Astrocyte of the cerebellum (primary cell): ENCODE measurements around the gene RIPOR2.

Source experiments
- DNase-seq: peaks from one replicate; pipeline ENCODE4 v3.0.0-alpha.2; 2011; ENCODE audit warnings: low read depth
- H3K4me3 ChIP-seq: 2 replicates; pipeline ENCODE4 v1.5.1; 2011; ENCODE audit warnings: mild to moderate bottlenecking, low read depth, low read length, moderate library complexity
- CTCF ChIP-seq: IDR thresholded peaks from 2 replicates; pipeline ENCODE4 v1.5.1; 2012; ENCODE audit warnings: low read length, low read depth, moderate library complexity, mild to moderate bottlenecking; ENCODE audit errors: missing control alignments
- in situ Hi-C: cut with HindIII; loops from 2 replicates; pipeline ENCODE4 v1.10.0; 2017; ENCODE audit warnings: low sequenced_read_pairs

The RIPOR2 gene

GRCh38 chr6:24845578-24845977 lies 90.2 kb downstream of the RIPOR2 start:
- in situ Hi-C loops = no loop called here

GRCh38 chr6:24844903-24845302 lies 90.9 kb downstream of the RIPOR2 start:
- no peak for DNase-seq
- TF ChIP-seq CTCF = no peak
- H3K4me3 ChIP-seq = no peak overlapping the region
- in situ Hi-C loops = no loop called here

More at GRCh38 chr6:24845578-24845977, 90.2 kb downstream of the RIPOR2 start:
- DNase-seq = no peak
- TF ChIP-seq CTCF = no peak
- H3K4me3 ChIP-seq = no peak overlapping the region

GRCh38 chr6:24844061-24844460 lies 91.7 kb downstream of the RIPOR2 start:
- TF ChIP-seq CTCF = no peak
- in situ Hi-C loops = no loop called here
- DNase-seq = no peak
- H3K4me3 ChIP-seq = no peak overlapping the region

GRCh38 chr6:24840187-24840586 lies 95.6 kb downstream of the RIPOR2 start:
- no peak for TF ChIP-seq CTCF
- no peak for DNase-seq
- in situ Hi-C loops = no loop called here
- no peak overlapping the region for H3K4me3 ChIP-seq

GRCh38 chr6:24838994-24839393 lies 96.8 kb downstream of the RIPOR2 start:
- no peak overlapping the region for H3K4me3 ChIP-seq
- no peak for TF ChIP-seq CTCF
- in situ Hi-C loops = no loop called here
- DNase-seq = no peak

GRCh38 chr6:24838081-24838480 lies 97.7 kb downstream of the RIPOR2 start:
- in situ Hi-C loops = no loop called here
- DNase-seq = no peak
- H3K4me3 ChIP-seq = no peak overlapping the region
- no peak for TF ChIP-seq CTCF

- TF ChIP-seq CTCF = no peak
- H3K4me3 ChIP-seq = no peak overlapping the region
- in situ Hi-C loops = no loop called here
- DNase-seq = peak; percentile 83
Observed at GRCh38 chr6:24836109-24836508, 99.7 kb downstream of the RIPOR2 start.
